Activated CD4-positive, CD25-positive, alpha-beta regulatory T cell treated with anti-CD3 and anti-CD28 coated beads, Interleukin-2, amount 50 U/mL, for 16 hours (primary cell): ENCODE measurements around the gene CIITA.
A peak's percentile ranks its signal among the peaks of the same experiment; 100 is the strongest.

Source experiments
- DNase-seq: peaks from one replicate; pipeline ENCODE4 v3.0.0-alpha.2; 2020; ENCODE audit warnings: low read depth, low spot score

Gene CIITA

GRCh38 chr16:10880594-10881452, 3.8 kb downstream of the CIITA start:
- DNase-seq: no peak

- DNase-seq: no peak
These were observed 4.6 kb downstream of the CIITA start for GRCh38 chr16:10881479-10882030.

- no peak for DNase-seq
These were observed 6.0 kb downstream of the CIITA start for GRCh38 chr16:10883004-10883403.

DNA sequence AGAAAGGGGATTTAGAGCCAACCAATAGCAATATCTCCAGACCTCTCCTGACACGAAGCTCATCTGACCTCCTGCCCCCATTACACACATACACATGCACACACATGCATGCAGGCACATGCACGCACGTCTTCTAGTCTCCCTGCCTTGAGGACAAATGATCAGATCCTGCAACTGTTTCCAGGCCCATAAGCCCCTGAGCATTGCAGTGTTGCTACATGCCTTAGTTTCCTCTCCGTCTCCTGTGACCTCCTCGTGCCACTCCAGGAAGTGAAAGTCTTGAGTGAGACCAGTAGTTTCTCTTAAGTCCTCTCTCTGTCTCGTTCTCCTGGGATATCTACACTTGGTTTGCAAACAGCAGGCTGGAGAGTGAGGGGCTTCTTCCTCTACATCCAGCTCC, 8.2 kb downstream of the CIITA start:
- no peak for DNase-seq

GRCh38 chr16:10888320-10888937, 11.4 kb downstream of the CIITA start:
- DNase-seq: no peak

- no peak for DNase-seq
These were observed 12.9 kb downstream of the CIITA start for GRCh38 chr16:10889855-10890254.

GRCh38 chr16:10892782-10893318, 15.8 kb downstream of the CIITA start:
- DNase-seq: no peak

DNA sequence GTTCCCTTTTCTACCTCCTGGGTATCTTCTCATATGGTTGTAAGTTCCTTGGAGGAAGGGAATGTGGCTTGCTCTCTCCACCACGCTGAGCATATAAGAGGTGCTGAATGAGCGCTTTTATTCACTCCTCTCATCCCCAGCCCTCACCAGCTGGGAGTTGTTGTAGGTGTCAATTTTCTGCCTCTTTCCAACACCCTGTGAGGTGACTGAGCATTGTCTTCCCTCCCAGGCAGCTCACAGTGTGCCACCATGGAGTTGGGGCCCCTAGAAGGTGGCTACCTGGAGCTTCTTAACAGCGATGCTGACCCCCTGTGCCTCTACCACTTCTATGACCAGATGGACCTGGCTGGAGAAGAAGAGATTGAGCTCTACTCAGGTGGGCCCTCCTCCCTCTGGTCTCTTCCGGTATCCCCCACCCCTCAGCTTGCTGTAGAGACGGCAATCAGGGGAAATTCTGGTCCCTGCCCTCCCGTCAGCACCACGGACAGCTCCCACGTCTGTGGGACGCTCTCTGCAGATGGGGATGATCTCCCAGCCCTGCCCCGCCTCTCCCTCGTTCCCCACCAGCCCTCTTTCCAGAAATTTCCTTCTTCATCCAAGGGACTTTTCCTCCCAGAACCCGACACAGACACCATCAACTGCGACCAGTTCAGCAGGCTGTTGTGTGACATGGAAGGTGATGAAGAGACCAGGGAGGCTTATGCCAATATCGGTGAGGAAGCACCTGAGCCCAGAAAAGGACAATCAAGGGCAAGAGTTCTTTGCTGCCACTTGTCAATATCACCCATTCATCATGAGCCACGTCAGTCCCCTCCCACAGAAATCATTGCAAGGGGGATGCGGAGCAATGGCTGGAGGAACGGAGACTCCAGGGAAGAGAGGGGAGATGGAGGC, 18.3 kb downstream of the CIITA start:
- no peak for DNase-seq

DNA sequence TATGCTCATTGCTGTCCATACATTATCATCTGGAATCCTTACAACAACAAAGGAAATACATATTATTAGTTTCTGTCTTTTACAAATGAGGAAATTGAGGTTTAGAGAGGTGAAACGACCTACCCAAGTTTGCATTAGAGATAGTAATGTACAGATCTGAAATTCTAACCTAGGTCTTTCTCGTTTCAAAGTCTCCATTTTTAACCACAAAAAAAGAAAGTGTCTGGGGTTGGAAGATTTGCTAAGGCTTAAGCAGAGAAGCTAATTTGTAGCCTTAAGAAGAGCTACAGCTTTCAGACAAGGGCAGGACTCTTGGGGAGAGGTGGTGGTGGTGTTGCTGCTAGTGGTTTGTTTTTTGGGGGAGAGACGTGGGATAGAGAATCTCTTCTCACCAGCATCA, 19.2 kb downstream of the CIITA start:
- DNase-seq: no peak

DNA sequence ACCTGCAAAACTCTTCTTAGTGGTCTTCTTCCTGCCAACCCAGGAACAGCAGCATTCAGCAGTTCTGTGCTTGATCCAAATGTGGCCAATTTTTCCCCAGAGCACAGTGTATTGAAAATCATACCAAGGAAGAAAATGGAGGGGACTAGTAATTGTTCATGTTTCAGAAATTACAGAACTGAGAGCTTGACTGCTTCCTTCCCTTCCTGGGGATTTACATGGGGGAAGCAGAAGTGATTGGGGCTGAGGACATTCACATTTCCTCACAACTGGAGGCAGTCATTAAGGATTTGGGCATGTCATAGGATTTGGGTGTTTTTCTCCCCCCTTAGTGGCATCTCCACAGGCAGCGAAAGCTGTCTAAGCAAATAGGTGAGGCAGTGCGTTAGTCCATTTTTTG, 19.7 kb downstream of the CIITA start:
- DNase-seq: no peak

DNA sequence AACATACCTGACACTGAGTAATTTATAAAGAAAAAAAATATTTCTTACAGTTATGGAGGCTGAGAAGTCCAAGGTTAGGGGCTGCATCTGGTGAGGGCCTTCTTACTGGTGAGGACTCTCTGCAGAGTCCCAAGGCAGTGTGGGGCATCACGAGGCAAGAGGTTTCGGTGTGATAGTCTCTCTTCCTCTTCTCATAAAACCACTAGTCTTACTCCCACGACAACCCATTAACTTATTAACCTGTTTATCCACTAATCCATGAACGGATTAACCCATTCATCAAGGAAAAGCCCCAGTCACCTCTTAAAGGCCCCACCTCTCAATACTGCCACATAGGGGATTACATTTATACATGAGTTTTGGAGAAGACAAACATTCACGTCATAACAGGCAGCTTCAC, 20.1 kb downstream of the CIITA start:
- DNase-seq: no peak

DNA sequence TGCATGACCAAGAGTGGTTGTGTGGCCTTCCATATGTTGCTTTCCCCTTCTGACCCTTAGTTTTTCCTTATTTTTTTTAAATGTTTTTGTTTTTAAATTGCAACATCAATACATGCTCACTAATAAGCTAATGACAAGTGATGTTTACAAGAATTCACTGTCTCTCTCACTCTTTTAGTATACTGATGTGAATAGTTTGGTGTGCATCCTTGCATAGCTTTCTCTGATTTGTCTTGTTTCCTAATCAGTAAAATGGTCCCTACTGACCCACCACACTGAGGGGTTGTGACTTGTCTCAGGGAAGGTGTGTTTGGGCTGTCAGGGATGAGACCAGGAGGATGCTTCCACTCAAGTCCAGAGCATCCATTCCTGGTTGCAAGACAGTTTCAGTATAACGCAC, 26.0 kb downstream of the CIITA start:
- no peak for DNase-seq

DNA sequence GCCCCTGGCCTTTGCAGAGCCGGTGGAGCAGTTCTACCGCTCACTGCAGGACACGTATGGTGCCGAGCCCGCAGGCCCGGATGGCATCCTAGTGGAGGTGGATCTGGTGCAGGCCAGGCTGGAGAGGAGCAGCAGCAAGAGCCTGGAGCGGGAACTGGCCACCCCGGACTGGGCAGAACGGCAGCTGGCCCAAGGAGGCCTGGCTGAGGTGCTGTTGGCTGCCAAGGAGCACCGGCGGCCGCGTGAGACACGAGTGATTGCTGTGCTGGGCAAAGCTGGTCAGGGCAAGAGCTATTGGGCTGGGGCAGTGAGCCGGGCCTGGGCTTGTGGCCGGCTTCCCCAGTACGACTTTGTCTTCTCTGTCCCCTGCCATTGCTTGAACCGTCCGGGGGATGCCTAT, 29.5 kb downstream of the CIITA start:
- no peak for DNase-seq

DNA sequence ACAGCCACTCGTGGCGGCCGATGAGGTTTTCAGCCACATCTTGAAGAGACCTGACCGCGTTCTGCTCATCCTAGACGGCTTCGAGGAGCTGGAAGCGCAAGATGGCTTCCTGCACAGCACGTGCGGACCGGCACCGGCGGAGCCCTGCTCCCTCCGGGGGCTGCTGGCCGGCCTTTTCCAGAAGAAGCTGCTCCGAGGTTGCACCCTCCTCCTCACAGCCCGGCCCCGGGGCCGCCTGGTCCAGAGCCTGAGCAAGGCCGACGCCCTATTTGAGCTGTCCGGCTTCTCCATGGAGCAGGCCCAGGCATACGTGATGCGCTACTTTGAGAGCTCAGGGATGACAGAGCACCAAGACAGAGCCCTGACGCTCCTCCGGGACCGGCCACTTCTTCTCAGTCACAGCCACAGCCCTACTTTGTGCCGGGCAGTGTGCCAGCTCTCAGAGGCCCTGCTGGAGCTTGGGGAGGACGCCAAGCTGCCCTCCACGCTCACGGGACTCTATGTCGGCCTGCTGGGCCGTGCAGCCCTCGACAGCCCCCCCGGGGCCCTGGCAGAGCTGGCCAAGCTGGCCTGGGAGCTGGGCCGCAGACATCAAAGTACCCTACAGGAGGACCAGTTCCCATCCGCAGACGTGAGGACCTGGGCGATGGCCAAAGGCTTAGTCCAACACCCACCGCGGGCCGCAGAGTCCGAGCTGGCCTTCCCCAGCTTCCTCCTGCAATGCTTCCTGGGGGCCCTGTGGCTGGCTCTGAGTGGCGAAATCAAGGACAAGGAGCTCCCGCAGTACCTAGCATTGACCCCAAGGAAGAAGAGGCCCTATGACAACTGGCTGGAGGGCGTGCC, 30.1 kb downstream of the CIITA start:
- DNase-seq: no peak

DNA sequence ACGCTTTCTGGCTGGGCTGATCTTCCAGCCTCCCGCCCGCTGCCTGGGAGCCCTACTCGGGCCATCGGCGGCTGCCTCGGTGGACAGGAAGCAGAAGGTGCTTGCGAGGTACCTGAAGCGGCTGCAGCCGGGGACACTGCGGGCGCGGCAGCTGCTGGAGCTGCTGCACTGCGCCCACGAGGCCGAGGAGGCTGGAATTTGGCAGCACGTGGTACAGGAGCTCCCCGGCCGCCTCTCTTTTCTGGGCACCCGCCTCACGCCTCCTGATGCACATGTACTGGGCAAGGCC, 30.7 kb downstream of the CIITA start:
- no peak for DNase-seq

GRCh38 chr16:10911267-10911666, 34.3 kb downstream of the CIITA start:
- DNase-seq: no peak

DNA sequence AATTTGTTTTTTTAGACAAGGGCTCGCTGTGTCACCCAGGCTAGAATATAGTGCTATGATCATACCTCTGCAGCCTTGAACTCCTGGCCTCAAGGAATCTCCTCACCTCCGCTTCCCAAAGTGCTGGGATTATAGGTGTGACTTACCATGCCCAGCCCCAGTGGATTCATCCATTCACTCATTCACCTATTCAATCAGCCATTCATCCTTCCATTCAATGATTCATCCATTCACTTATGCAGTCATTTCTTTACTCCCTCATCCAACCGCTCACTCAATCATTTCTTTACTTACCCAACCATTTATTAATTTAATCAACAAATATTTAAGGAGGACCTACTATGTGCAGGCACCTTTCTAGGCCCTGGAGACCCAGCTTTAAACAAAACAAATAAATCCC, 39.5 kb downstream of the CIITA start:
- no peak for DNase-seq

- DNase-seq: peak; percentile 61
These were observed 41.4 kb downstream of the CIITA start for GRCh38 chr16:10918294-10919002.

DNA sequence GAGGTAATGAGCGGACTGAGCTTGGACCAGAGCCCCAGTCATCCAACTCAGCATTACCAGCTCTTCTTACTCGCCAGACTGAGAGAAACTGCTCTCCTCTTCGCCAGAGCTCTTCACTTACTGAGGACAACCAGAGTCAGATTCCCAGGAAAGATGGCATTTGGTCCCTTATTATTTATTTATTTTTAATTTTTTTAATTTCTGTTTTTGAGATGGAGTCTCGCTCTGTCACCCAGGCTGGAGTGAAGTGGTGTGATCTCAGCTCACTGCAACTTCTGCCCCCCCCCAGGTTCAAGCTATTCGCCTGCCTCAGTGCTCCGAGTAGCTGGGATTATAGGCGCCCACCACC, 42.0 kb downstream of the CIITA start:
- DNase-seq: no peak

DNA sequence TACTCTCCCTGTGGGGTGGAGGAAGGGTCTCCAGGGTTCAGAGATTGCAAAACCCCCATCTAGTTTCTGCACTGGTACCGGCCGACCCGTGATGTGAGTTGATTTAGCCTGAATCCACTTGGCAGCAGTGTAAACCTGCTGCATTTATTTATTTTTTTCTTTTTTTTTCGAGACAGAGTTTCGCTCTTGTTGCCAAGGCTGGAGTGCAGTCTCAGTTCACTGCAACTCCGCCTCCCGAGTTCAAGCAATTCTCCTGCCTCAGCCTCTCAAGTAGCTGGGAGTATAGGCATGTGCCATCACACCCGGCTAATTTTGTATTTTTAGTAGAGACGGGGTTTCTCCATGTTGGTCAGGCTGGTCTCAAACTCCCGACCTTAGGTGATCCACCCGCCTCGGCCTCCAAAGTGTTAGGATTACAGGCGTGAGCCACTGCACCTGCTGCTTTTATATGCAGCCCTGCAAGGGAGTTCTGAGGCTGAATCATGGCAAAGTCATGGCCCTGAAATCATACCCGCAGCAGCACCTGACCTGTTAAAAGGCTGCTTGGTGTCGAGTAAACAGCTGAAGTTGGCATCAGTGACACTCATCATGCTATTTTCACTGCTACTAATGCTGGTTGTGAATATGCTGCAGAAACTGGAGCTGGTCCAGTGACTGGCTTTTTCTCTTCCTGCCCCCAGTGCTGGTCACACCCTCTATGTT, 43.9 kb downstream of the CIITA start:
- no peak for DNase-seq
